ENCODE data around the gene TMEM14B.

The TMEM14B gene

GRCh38 chr6:10759884-10760329 is 12.3 kb downstream of the TMEM14B start:
- TF ChIP-seq, protein P1, sequence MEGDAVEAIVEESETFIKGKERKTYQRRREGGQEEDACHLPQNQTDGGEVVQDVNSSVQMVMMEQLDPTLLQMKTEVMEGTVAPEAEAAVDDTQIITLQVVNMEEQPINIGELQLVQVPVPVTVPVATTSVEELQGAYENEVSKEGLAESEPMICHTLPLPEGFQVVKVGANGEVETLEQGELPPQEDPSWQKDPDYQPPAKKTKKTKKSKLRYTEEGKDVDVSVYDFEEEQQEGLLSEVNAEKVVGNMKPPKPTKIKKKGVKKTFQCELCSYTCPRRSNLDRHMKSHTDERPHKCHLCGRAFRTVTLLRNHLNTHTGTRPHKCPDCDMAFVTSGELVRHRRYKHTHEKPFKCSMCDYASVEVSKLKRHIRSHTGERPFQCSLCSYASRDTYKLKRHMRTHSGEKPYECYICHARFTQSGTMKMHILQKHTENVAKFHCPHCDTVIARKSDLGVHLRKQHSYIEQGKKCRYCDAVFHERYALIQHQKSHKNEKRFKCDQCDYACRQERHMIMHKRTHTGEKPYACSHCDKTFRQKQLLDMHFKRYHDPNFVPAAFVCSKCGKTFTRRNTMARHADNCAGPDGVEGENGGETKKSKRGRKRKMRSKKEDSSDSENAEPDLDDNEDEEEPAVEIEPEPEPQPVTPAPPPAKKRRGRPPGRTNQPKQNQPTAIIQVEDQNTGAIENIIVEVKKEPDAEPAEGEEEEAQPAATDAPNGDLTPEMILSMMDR (IDR thresholded peaks at IDR 0.05; ENCODE audit: extremely low read depth, insufficient read depth, missing control alignments), result no peak
- no peak for DNase-seq (ENCODE audit: low spot score)
- in situ Hi-C loops (cut with MboI; ENCODE audit: low pct_unique_long_range_greater_than_20kb, low sequenced_read_pairs, unreplicated experiment), result no loop called here

DNA sequence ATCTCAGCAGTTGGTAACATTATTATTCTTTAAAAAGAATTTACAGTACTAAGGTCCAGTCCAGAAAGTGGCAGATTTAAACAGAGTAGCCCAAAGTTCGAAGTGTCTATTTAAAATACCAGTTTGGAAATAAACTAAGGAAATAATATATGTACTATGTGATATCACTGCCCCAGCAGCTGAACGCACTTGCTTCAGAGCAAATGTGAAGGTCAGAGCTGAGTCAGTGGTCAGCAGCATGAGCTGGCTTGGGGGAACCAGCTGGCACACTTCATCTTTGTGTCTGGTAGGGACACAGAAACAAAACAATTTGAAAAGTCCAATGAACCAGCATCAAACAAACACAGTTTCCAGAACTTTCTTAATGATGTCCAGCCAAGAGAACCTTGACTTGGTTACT is 15.4 kb downstream of the TMEM14B start:
- DNase-seq (ENCODE audit: low spot score), result no peak
- TF ChIP-seq, protein P1 (IDR thresholded peaks at IDR 0.05; ENCODE audit: extremely low read depth, insufficient read depth, missing control alignments), result no peak
- in situ Hi-C loops (cut with MboI; ENCODE audit: low pct_unique_long_range_greater_than_20kb, low sequenced_read_pairs, unreplicated experiment), result no loop called here

GRCh38 chr6:10769419-10769818 is 21.8 kb downstream of the TMEM14B start:
- DNase-seq (ENCODE audit: low spot score), result no peak
- TF ChIP-seq, protein P1 (IDR thresholded peaks at IDR 0.05; ENCODE audit: extremely low read depth, insufficient read depth, missing control alignments), result no peak
- in situ Hi-C loops (cut with MboI; ENCODE audit: low pct_unique_long_range_greater_than_20kb, low sequenced_read_pairs, unreplicated experiment), result no loop called here

DNA sequence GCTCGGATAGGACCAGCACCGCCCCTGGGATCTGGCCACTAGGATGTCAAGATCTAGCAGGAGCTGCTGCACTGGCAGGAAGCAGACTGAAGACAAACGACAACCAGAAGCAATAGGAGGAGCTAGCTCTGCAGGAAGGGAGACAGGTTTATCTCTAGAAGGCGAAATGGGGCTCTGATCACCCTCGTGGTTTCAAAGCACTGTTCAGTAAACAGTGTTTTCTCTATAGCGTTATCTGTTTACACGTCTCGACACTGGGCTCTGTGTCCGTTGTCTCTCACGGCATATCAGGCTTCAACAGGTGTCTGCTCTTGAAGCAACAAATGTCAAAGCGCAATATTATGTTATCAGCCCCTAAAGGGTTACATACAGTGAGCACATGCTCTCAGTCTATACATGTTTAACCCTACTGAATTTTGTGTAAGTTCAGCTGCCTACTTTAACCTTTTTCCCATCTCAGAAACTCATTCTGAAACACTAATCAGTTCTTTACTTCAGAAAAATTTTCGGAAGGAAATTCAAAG is 23.8 kb downstream of the TMEM14B start:
- in situ Hi-C loops (cut with MboI; ENCODE audit: low pct_unique_long_range_greater_than_20kb, low sequenced_read_pairs, unreplicated experiment), result no loop called here
- TF ChIP-seq, protein P1 (IDR thresholded peaks at IDR 0.05; ENCODE audit: extremely low read depth, insufficient read depth, missing control alignments), result no peak
- DNase-seq (ENCODE audit: low spot score), result no peak

DNA sequence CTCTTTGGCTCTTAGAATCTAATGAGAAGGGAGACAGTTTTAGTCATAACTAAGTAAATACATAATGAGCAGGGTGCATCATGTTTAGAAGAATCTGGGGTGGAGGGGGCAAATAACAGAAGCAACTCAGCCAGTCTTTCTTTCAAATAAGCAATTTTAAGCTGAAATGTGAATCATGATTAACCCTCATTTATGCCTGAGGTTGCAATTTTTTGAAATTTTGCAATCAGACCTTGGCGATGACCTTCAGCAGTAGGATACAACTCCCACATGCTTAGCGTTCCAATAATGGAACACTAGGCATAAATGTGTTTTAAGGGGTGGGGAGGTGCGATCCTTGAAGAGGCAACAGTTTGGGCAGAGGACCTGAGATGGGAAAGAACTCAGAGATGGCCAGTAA is 30.6 kb downstream of the TMEM14B start:
- in situ Hi-C loops (cut with MboI; ENCODE audit: low pct_unique_long_range_greater_than_20kb, low sequenced_read_pairs, unreplicated experiment), result no loop called here
- TF ChIP-seq, protein P1 (IDR thresholded peaks at IDR 0.05; ENCODE audit: extremely low read depth, insufficient read depth, missing control alignments), result no peak
- no peak for DNase-seq (ENCODE audit: low spot score)

DNA sequence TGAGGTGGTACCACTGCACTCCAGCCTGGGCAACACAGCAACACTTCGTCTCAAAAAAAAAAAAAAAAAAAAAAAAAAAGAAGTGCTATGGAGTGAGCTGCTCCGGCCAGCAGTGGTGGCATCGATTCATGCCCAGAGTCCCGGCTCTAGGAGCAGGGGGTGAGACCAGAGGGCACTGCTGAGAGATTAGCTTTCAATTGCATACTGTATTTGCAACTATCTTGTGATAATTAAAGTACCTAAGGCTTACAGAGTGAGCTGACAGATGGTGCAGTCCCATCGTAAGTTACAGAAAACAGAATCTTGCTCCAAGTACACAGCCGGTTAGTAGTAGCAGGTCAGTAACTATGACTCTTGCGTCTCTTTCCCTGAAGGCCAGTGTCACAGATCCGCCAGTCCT is 31.5 kb downstream of the TMEM14B start:
- TF ChIP-seq, protein P1 (IDR thresholded peaks at IDR 0.05; ENCODE audit: extremely low read depth, insufficient read depth, missing control alignments), result no peak
- no peak for DNase-seq (ENCODE audit: low spot score)
- in situ Hi-C loops (cut with MboI; ENCODE audit: low pct_unique_long_range_greater_than_20kb, low sequenced_read_pairs, unreplicated experiment), result no loop called here
